Pancreas (tissue), 10 donors: ENCODE data around the gene BRCA1. TPM values are rescaled to one million over a fixed set of nuclear protein-coding genes. Genes with fewer than 3 reads are reported as not detected.
"Not testable (repeated sequence)": the region's sequence is repeated elsewhere in the genome, so short reads cannot be mapped to it uniquely, and the experiment has no call there.

Experiments
- ATAC-seq, 4 donors: fragments of 200-7000 bp; cut with Tn5 transposase; one replicate each; pipeline versions ENCODE4 v1.8.0 to v1.9.1; 2020; ENCODE audit warnings: mild to moderate bottlenecking in 4 of 4, moderate library complexity in 4 of 4
- DNase-seq, 6 donors: peaks; one replicate each; pipeline ENCODE4 v3.0.0-alpha.2; 2020
- FAIRE-seq: peaks from 2 replicates; lab custom pipeline; 2012; peaks lifted over from hg19 to GRCh38; lab: Jason Lieb, UNC
- H3K27ac ChIP-seq, 4 donors: fragments of 200-600 bp; sonication (generic); 1 replicate in 3 of 4; 2 replicates in 1 of 4; pipeline versions ENCODE4 v1.5.0 to v1.8.0; 2020
- H3K27me3 ChIP-seq, 4 donors: fragments of 200-600 bp; one replicate each; pipeline ENCODE4 v1.8.0; 2021
- H3K36me3 ChIP-seq, 3 donors: fragments of 200-600 bp; sonication (generic) in 1 of 3; one replicate each; pipeline versions ENCODE4 v1.5.0 to v1.8.0; 2020 to 2021
- H3K4me1 ChIP-seq, 3 donors: fragments of 200-600 bp; one replicate each; pipeline ENCODE4 v1.8.0; 2021
- H3K4me3 ChIP-seq, 4 donors: fragments of 200-600 bp; sonication (generic) in 2 of 4; one replicate each; pipeline versions ENCODE4 v1.5.0 to v1.8.0; 2020 to 2021
- H3K9me3 ChIP-seq, 4 donors: fragments of 200-600 bp; one replicate each; pipeline ENCODE4 v1.8.0; 2021
- WGBS, 2 donors: extraction: QIAGEN DNeasy Blood & Tissue Kit; methylation state at CpG; one replicate each; pipeline ENCODE4 v1.1.7; 2013; 5-methylcytosine and 5-hydroxymethylcytosine counted together
- intact Hi-C, 3 donors: fragments of 100-400 bp; cut with DNase I; formaldehyde crosslinking; loops; one replicate each; pipeline versions ENCODE4 v1.11.1 to v1.14.2; 2022
- polyA plus RNA-seq, 2 donors: library from polyadenylated mRNA; stranded (reverse); fragments of 200-250 nt; gene quantifications; one replicate each; pipeline ENCODE4 v1.2.3, GENCODE V29; 2013
- total RNA-seq, 6 donors: library from RNA; stranded (reverse); fragmentation: NEBNext Ultra II Directional in 4 of 6; extraction: Animal tissue kit (Norgen Biotek cat#: 25700) in 4 of 6; gene quantifications; one replicate each; pipeline versions ENCODE4 v1.2.1 to v1.2.4, GENCODE V29; 2021 to 2023
- TF ChIP-seq, protein P1 (sequence below), 4 donors: fragments of 200-600 bp; sonication (generic) in 3 of 4; IDR thresholded peaks; one replicate each; pipeline versions ENCODE4 v1.5.0 to v1.8.0; 2021; ENCODE audit warnings: antibody characterized with exemption in 4 of 4
- donor health status: healthy with polysubstance abuse.
- donor health status: DM: no; HTN: no; CAD: no; lungs with moderate emphysema.
- donor health status: DM: no; HTN: no; CAD: no.
- donor health status: control.
- donor health status: control.
- donor health status: Bipolar disorder and iron deficiency.
- donor health status: DM: yes; HTN: yes; CAD: no.
- donor health status: DM: no; HTN: no; CAD: no.
- donor health status: DM: no; HTN: no; CAD: no.
- donor health status: DM: yes; HTN: yes; CAD: no.

Gene BRCA1
- total and polyA plus RNA-seq, 8 donors = 1.1 to 4.6 (median 2.4) TPM

GRCh38 chr17:43062984-43063638, 62.1 kb downstream of the BRCA1 start:
- FAIRE-seq = no peak
- DNase-seq = no peak
- 91 to 93% methylated on average over 10 of the region's 10 CpGs for WGBS, 2 donors
- intact Hi-C loops = no loop called here
- TF ChIP-seq, protein P1, sequence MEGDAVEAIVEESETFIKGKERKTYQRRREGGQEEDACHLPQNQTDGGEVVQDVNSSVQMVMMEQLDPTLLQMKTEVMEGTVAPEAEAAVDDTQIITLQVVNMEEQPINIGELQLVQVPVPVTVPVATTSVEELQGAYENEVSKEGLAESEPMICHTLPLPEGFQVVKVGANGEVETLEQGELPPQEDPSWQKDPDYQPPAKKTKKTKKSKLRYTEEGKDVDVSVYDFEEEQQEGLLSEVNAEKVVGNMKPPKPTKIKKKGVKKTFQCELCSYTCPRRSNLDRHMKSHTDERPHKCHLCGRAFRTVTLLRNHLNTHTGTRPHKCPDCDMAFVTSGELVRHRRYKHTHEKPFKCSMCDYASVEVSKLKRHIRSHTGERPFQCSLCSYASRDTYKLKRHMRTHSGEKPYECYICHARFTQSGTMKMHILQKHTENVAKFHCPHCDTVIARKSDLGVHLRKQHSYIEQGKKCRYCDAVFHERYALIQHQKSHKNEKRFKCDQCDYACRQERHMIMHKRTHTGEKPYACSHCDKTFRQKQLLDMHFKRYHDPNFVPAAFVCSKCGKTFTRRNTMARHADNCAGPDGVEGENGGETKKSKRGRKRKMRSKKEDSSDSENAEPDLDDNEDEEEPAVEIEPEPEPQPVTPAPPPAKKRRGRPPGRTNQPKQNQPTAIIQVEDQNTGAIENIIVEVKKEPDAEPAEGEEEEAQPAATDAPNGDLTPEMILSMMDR (IDR thresholded peaks at IDR 0.05) = no peak
- Histone ChIP-seq H3K27ac (no peak overlapping the region), H3K9me3 (no peaks in the 10 kb centered on the region), H3K4me1 (no peaks in the 10 kb centered on the region), H3K4me3 (no peak overlapping the region), H3K36me3 (no peaks in the 10 kb centered on the region), H3K27me3 (no peaks in the 10 kb centered on the region)
- ATAC-seq = no peak

DNA sequence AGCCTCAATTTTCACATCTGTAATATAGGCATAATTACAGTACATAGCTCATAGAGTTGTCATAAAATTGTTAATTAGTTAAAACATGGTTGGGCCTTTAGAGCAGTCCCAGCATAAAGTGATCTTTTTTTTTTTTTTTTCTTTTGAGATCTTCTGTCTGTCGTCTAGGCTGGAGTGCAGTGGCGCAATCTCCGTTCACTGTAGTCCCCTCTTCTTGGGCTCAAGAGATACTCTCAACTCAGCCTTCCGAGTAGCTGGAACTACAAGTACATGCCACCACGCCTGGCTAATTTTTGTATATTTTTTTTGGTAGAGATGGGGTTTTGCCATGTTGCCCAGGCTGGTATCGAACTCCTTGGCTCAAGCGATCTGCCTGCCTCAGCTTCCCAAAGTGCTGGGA, 69.1 kb downstream of the BRCA1 start:
- Histone ChIP-seq H3K4me3 (no peak overlapping the region), H3K27ac (no peak overlapping the region), H3K9me3 (no peaks in the 10 kb centered on the region), H3K4me1 (no peaks in the 10 kb centered on the region), H3K36me3 (no peaks in the 10 kb centered on the region), H3K27me3 (no peaks in the 10 kb centered on the region)
- intact Hi-C loops = no loop called here
- 94 to 98% methylated on average over 7 of the region's 7 CpGs for WGBS, 2 donors
- no peak for DNase-seq
- TF ChIP-seq, protein P1 (IDR thresholded peaks at IDR 0.05) = no peak
- no peak for FAIRE-seq
- ATAC-seq = no peak

GRCh38 chr17:43053008-43053407, 72.2 kb downstream of the BRCA1 start:
- FAIRE-seq, H3K4me3 ChIP-seq, H3K36me3 ChIP-seq, ATAC-seq, H3K27me3 ChIP-seq, DNase-seq, intact Hi-C loops, H3K4me1 ChIP-seq, H3K9me3 ChIP-seq, H3K27ac ChIP-seq: not testable (repeated sequence)
- WGBS, 2 donors = 95 to 99% methylated on average over 7 of the region's 7 CpGs

DNA sequence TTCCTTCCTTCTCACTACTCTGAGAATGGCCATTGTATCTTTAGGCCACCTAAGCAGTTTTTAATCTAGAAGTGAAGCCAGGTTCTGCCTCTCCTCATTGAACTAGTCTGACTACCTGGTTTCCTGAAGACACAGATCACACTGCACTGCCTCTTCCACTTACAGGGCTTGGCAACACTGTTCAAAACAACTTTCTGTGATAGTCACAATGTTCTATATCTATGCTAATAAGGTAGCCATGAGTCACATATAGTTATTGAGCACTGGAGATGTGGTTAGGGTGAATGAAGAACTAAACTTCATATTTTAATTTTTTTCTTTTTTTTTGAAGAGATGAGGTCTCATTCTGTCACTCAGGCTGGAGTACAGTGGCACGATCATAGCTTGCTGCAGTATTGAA, 73.2 kb downstream of the BRCA1 start:
- H3K36me3 ChIP-seq = no peaks in the 10 kb centered on the region
- no peak overlapping the region for H3K27ac ChIP-seq
- intact Hi-C loops = no loop called here
- FAIRE-seq = no peak
- DNase-seq = no peak
- WGBS, 2 donors = 91 to 93% methylated on average over 1 of the region's 1 CpG
- no peak overlapping the region for H3K4me3 ChIP-seq
- ATAC-seq = no peak
- no peaks in the 10 kb centered on the region for H3K27me3 ChIP-seq
- no peaks in the 10 kb centered on the region for H3K4me1 ChIP-seq
- TF ChIP-seq, protein P1 (IDR thresholded peaks at IDR 0.05) = no peak
- no peaks in the 10 kb centered on the region for H3K9me3 ChIP-seq

DNA sequence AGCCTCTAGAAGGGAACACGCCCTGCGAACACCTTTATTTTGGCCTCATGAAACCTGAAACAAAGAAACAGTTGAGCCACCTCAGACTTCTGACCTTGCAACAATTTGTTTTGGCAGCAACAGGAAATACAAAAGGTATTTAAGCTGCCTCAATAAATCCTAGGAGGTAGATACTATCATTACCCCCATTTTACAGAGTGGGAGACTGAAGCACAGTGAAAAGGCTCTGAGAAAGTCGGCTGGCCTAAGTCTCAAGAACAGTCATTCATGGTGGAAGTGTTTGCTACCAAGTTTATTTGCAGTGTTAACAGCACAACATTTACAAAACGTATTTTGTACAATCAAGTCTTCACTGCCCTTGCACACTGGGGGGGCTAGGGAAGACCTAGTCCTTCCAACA, 81.1 kb downstream of the BRCA1 start:
- FAIRE-seq = no peak
- Histone ChIP-seq H3K4me3 (no peak overlapping the region), H3K36me3 (no peaks in the 10 kb centered on the region), H3K4me1 (no peaks in the 10 kb centered on the region), H3K27me3 (no peaks in the 10 kb centered on the region), H3K9me3 (no peaks in the 10 kb centered on the region), H3K27ac (no peak overlapping the region)
- no peak for ATAC-seq
- intact Hi-C loops = no loop called here
- 84 to 85% methylated on average over 4 of the region's 4 CpGs for WGBS, 2 donors
- TF ChIP-seq, protein P1 (IDR thresholded peaks at IDR 0.05) = no peak
- DNase-seq = no peak
